ENCODE results near the gene TIMP3.

The TIMP3 gene

DNA sequence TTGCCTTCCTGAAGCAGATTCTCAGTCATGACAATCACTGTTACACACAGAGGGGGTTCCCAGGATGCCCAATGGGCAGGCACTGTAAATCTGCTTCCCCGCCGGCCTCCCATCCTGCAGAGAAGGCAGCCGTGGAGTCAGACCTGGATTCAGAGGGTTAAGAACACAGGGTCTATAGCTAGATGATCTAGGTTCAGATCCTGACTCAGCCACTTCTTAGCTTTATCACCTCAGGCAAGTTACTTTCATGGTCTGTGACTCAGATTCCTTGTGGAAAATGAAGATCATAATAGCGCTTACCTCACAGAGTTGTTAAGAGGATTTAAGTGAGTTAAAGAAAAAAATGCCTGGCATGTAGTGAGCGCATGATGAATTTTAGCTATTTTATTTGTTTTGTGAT is 95.9 kb downstream of the TIMP3 start:
- Histone ChIP-seq H3K4me1 (ENCODE audit: control insufficient read depth, insufficient read depth, low read length) (no peaks in the 10 kb centered on the region), H3K27ac (ENCODE audit: low read depth, low read length) (no peak overlapping the region), H3K9ac (ENCODE audit: low read length) (no peak overlapping the region)

DNA sequence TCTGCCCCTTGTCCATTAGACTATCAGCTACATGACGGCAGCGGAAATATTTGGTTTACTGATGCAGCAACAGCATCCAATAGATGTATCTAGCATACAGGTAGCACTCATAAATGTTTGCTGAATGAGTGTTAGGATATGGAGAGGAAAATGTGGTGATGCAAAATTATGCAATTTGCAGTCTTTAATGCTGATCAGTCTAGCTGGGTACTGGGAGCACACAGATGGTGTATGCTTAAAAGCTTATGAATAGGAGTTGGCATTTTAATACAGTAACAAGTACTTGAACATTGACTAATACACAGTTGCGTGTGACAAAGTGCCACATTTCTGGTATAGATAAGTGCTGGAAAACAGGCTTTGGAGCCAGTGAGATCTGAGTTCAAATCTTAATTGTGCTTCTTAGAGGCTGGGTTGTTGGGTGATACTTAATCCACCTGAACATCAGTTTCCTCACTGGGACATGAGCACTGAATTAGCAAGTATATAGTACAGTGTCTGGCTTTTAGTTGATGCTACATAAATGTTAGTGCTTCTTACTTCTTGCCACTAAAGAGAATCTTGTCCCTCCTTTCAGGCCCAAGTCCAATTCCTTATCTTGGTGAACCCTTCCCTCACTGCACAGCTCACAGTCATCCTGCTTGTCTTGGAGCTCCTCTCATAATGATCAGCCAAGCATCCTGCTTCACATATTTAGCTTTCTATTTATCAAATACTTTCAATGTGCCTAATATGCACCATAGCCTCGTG is 99.6 kb downstream of the TIMP3 start:
- H3K36me3 ChIP-seq (ENCODE audit: control insufficient read depth, insufficient read depth, low read length) = no peaks in the 10 kb centered on the region
- no peaks in the 10 kb centered on the region for H3K9me3 ChIP-seq (ENCODE audit: control insufficient read depth, insufficient read depth, low read depth, low read length)
- H3K27ac ChIP-seq (ENCODE audit: low read depth, low read length) = no peak overlapping the region
- no peaks in the 10 kb centered on the region for H3K4me1 ChIP-seq (ENCODE audit: control insufficient read depth, insufficient read depth, low read length)
- no peak overlapping the region for H3K4me3 ChIP-seq (ENCODE audit: low read depth, low read length)
- no peaks in the 10 kb centered on the region for H3K27me3 ChIP-seq (ENCODE audit: control insufficient read depth, insufficient read depth, low read length)
- H3K9ac ChIP-seq (ENCODE audit: low read length) = no peak overlapping the region

More for the DNA sequence above, 95.9 kb downstream of the TIMP3 start:
- Histone ChIP-seq H3K4me3 (ENCODE audit: low read depth, low read length) (no peak overlapping the region), H3K27me3 (ENCODE audit: control insufficient read depth, insufficient read depth, low read length) (no peaks in the 10 kb centered on the region), H3K9me3 (ENCODE audit: control insufficient read depth, insufficient read depth, low read depth, low read length) (no peaks in the 10 kb centered on the region), H3K36me3 (ENCODE audit: control insufficient read depth, insufficient read depth, low read length) (no peaks in the 10 kb centered on the region)

GRCh38 chr22:32901925-32902324 is 100.4 kb downstream of the TIMP3 start:
- H3K36me3 ChIP-seq (ENCODE audit: control insufficient read depth, insufficient read depth, low read length) = no peaks in the 10 kb centered on the region
- no peaks in the 10 kb centered on the region for H3K27me3 ChIP-seq (ENCODE audit: control insufficient read depth, insufficient read depth, low read length)
- H3K9ac ChIP-seq (ENCODE audit: low read length) = no peak overlapping the region
- no peak overlapping the region for H3K4me3 ChIP-seq (ENCODE audit: low read depth, low read length)
- no peaks in the 10 kb centered on the region for H3K4me1 ChIP-seq (ENCODE audit: control insufficient read depth, insufficient read depth, low read length)
- no peaks in the 10 kb centered on the region for H3K9me3 ChIP-seq (ENCODE audit: control insufficient read depth, insufficient read depth, low read depth, low read length)
- H3K27ac ChIP-seq (ENCODE audit: low read depth, low read length) = no peak overlapping the region

DNA sequence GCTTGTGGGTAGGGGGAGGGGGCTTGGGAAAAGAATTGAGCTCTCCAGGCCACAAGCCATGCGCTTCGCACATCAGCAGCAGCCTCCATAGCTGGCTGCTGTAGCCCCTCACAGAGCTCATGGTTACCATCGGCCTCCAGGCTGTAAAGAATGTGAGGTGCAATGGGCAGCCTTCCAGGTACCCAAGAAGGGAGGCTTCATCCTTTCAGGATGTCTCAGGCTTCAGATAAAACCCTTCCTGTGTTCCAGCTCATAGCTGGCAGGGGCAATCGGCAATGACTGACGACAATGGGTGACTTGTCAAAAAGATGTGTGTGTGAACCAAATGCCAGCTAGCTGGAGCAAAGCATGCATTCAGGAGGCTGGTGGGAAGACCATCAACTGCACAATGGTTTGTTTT is 102.0 kb downstream of the TIMP3 start:
- H3K27ac ChIP-seq (ENCODE audit: low read depth, low read length) = no peak overlapping the region

GRCh38 chr22:32904044-32904443 is 102.5 kb downstream of the TIMP3 start:
- no peaks in the 10 kb centered on the region for H3K9me3 ChIP-seq (ENCODE audit: control insufficient read depth, insufficient read depth, low read depth, low read length)
- no peaks in the 10 kb centered on the region for H3K36me3 ChIP-seq (ENCODE audit: control insufficient read depth, insufficient read depth, low read length)
- H3K9ac ChIP-seq (ENCODE audit: low read length) = no peak overlapping the region
- no peak overlapping the region for H3K27ac ChIP-seq (ENCODE audit: low read depth, low read length)
- H3K27me3 ChIP-seq (ENCODE audit: control insufficient read depth, insufficient read depth, low read length) = no peaks in the 10 kb centered on the region
- no peaks in the 10 kb centered on the region for H3K4me1 ChIP-seq (ENCODE audit: control insufficient read depth, insufficient read depth, low read length)
- H3K4me3 ChIP-seq (ENCODE audit: low read depth, low read length) = no peak overlapping the region

More for the DNA sequence above, 102.0 kb downstream of the TIMP3 start:
- no peaks in the 10 kb centered on the region for H3K9me3 ChIP-seq (ENCODE audit: control insufficient read depth, insufficient read depth, low read depth, low read length)
- no peak overlapping the region for H3K9ac ChIP-seq (ENCODE audit: low read length)
- no peaks in the 10 kb centered on the region for H3K4me1 ChIP-seq (ENCODE audit: control insufficient read depth, insufficient read depth, low read length)
- H3K4me3 ChIP-seq (ENCODE audit: low read depth, low read length) = no peak overlapping the region
- no peaks in the 10 kb centered on the region for H3K36me3 ChIP-seq (ENCODE audit: control insufficient read depth, insufficient read depth, low read length)
- no peaks in the 10 kb centered on the region for H3K27me3 ChIP-seq (ENCODE audit: control insufficient read depth, insufficient read depth, low read length)

DNA sequence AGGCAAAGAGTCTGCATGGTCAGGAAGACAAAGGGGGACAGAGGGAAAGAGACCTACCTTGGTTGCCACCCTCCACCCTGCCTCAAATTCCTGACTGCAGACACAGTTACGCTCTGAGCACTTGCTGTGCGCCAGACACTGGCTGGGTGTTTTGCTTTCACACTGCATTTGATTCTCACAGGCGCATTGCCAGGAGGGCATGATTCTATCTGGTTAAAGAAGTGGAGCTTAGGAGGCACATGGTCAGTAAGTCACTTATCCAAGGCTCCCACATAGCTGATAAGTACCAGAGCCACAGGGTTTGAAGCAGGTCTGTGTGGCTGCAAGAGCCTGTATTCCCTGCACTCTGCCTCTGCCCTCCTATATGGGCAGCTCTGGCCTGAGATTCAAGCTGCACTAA is 103.9 kb downstream of the TIMP3 start:
- Histone ChIP-seq H3K36me3 (ENCODE audit: control insufficient read depth, insufficient read depth, low read length) (no peaks in the 10 kb centered on the region), H3K9me3 (ENCODE audit: control insufficient read depth, insufficient read depth, low read depth, low read length) (no peaks in the 10 kb centered on the region), H3K4me3 (ENCODE audit: low read depth, low read length) (no peak overlapping the region), H3K27me3 (ENCODE audit: control insufficient read depth, insufficient read depth, low read length) (no peaks in the 10 kb centered on the region), H3K4me1 (ENCODE audit: control insufficient read depth, insufficient read depth, low read length) (no peaks in the 10 kb centered on the region), H3K9ac (ENCODE audit: low read length) (no peak overlapping the region), H3K27ac (ENCODE audit: low read depth, low read length) (no peak overlapping the region)

- Histone ChIP-seq H3K27me3 (ENCODE audit: control insufficient read depth, insufficient read depth, low read length) (no peaks in the 10 kb centered on the region), H3K36me3 (ENCODE audit: control insufficient read depth, insufficient read depth, low read length) (no peaks in the 10 kb centered on the region), H3K4me1 (ENCODE audit: control insufficient read depth, insufficient read depth, low read length) (peaks cover 2% of the 10 kb centered on the region; the same call in 1 of the 2 replicates), H3K9me3 (ENCODE audit: control insufficient read depth, insufficient read depth, low read depth, low read length) (no peaks in the 10 kb centered on the region), H3K9ac (ENCODE audit: low read length) (no peak overlapping the region), H3K4me3 (ENCODE audit: low read depth, low read length) (no peak overlapping the region), H3K27ac (ENCODE audit: low read depth, low read length) (no peak overlapping the region)
Observed at GRCh38 chr22:32909581-32910428, 108.3 kb downstream of the TIMP3 start.

DNA sequence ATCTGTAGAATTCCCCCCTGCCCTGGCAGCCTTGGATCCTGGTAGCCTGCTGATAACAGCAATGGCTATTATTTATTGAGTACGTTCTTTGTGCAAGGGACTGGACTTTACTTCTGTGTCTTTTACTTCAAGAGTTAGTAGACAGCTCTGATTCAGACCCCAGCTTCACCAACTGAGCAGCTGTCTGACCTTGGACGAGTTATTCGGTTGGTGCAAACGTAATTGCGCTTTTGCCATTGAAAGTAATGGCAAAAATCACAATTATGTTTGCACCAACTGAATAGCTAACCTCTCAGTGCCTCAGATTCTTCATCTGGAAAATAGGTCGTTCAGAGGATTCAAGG is 108.9 kb downstream of the TIMP3 start:
- H3K36me3 ChIP-seq (ENCODE audit: control insufficient read depth, insufficient read depth, low read length) = no peaks in the 10 kb centered on the region
- H3K27ac ChIP-seq (ENCODE audit: low read depth, low read length) = no peak overlapping the region
- no peak overlapping the region for H3K9ac ChIP-seq (ENCODE audit: low read length)
- peaks cover 2% of the 10 kb centered on the region; the same call in 1 of the 2 replicates for H3K4me1 ChIP-seq (ENCODE audit: control insufficient read depth, insufficient read depth, low read length)
- no peaks in the 10 kb centered on the region for H3K27me3 ChIP-seq (ENCODE audit: control insufficient read depth, insufficient read depth, low read length)
- H3K9me3 ChIP-seq (ENCODE audit: control insufficient read depth, insufficient read depth, low read depth, low read length) = peaks cover under 1% of the 10 kb centered on the region; the same call in 1 of the 2 replicates
- H3K4me3 ChIP-seq (ENCODE audit: low read depth, low read length) = no peak overlapping the region

- Histone ChIP-seq H3K4me3 (ENCODE audit: low read depth, low read length) (no peak overlapping the region), H3K27ac (ENCODE audit: low read depth, low read length) (no peak overlapping the region), H3K9me3 (ENCODE audit: control insufficient read depth, insufficient read depth, low read depth, low read length) (peaks cover 11% of the 10 kb centered on the region), H3K36me3 (ENCODE audit: control insufficient read depth, insufficient read depth, low read length) (0 out of 2 replicates have a peak, but pooled peaks cover 6% of the 10 kb centered on the region), H3K27me3 (ENCODE audit: control insufficient read depth, insufficient read depth, low read length) (no peaks in the 10 kb centered on the region), H3K4me1 (ENCODE audit: control insufficient read depth, insufficient read depth, low read length) (peaks cover 2% of the 10 kb centered on the region; the same call in 1 of the 2 replicates), H3K9ac (ENCODE audit: low read length) (no peak overlapping the region)
Observed at GRCh38 chr22:32911503-32911902, 110.0 kb downstream of the TIMP3 start.
